Measurements from ENCODE around the gene ASS1. TPM values are rescaled to one million over a fixed set of nuclear protein-coding genes. Genes with fewer than 3 reads are reported as not detected.

ASS1 gene
- total RNA-seq, 1 donor from 2014 or later, result 117 TPM

- no peaks in the 10 kb centered on the region for H3K36me3 Mint-ChIP-seq (ENCODE audit: low read depth, unreplicated experiment)
- no peaks in the 10 kb centered on the region for H3K4me1 Mint-ChIP-seq (ENCODE audit: low read depth, unreplicated experiment)
- Histone ChIP-seq H3K4me1 (ENCODE audit: insufficient read depth, low read length) (no peaks in the 10 kb centered on the region), H3K4me3 (ENCODE audit: insufficient read depth, low read depth, low read length) (no peak overlapping the region), H3K27ac (ENCODE audit: low read depth, low read length) (no peak overlapping the region), H3K4me2 (ENCODE audit: low read length) (no peak overlapping the region), H3K36me3 (ENCODE audit: insufficient read depth, low read length) (no peaks in the 10 kb centered on the region), H2AFZ (ENCODE audit: low read depth, low read length) (no peak overlapping the region), H3K9me3 (ENCODE audit: insufficient read depth, low read depth, low read length) (no peaks in the 10 kb centered on the region), H3K79me2 (ENCODE audit: insufficient read depth, low read length) (no peaks in the 10 kb centered on the region), H4K20me1 (ENCODE audit: insufficient read depth, low read length) (no peaks in the 10 kb centered on the region), H3K9ac (ENCODE audit: low read length) (no peak overlapping the region), H3K27me3 (ENCODE audit: insufficient read depth, low read length) (peaks cover 4% of the 10 kb centered on the region)
- DNase-seq (ENCODE audit: low read depth), result no peak
- H3K27me3 Mint-ChIP-seq (ENCODE audit: low read depth, unreplicated experiment), result peaks cover 40% of the 10 kb centered on the region
- peaks cover 3% of the 10 kb centered on the region for H3K9me3 Mint-ChIP-seq (ENCODE audit: unreplicated experiment)
- TF ChIP-seq EZH2 (IDR thresholded peaks at IDR 0.05; ENCODE audit: insufficient read depth, low read length) (no peak), CTCF (IDR thresholded peaks at IDR 0.05; ENCODE audit: insufficient read depth, low read depth, low read length) (no peak)
- H3K27ac Mint-ChIP-seq (ENCODE audit: unreplicated experiment), result no peak overlapping the region
- H3K4me3 Mint-ChIP-seq (ENCODE audit: unreplicated experiment), result no peak overlapping the region
- FAIRE-seq, result no peak
Measured at GRCh38 chr9:130409246-130409645, 35.5 kb upstream of the ASS1 start.

GRCh38 chr9:130410443-130410842 is 34.3 kb upstream of the ASS1 start:
- Histone ChIP-seq H3K36me3 (ENCODE audit: insufficient read depth, low read length) (no peaks in the 10 kb centered on the region), H3K9me3 (ENCODE audit: insufficient read depth, low read depth, low read length) (no peaks in the 10 kb centered on the region), H3K4me2 (ENCODE audit: low read length) (no peak overlapping the region), H3K4me3 (ENCODE audit: insufficient read depth, low read depth, low read length) (no peak overlapping the region), H3K27me3 (ENCODE audit: insufficient read depth, low read length) (peaks cover 4% of the 10 kb centered on the region), H3K9ac (ENCODE audit: low read length) (no peak overlapping the region), H4K20me1 (ENCODE audit: insufficient read depth, low read length) (no peaks in the 10 kb centered on the region), H3K4me1 (ENCODE audit: insufficient read depth, low read length) (no peaks in the 10 kb centered on the region), H3K27ac (ENCODE audit: low read depth, low read length) (no peak overlapping the region), H3K79me2 (ENCODE audit: insufficient read depth, low read length) (no peaks in the 10 kb centered on the region), H2AFZ (ENCODE audit: low read depth, low read length) (no peak overlapping the region)
- Mint-ChIP-seq H3K4me3 (ENCODE audit: unreplicated experiment) (no peak overlapping the region), H3K9me3 (ENCODE audit: unreplicated experiment) (peaks cover 3% of the 10 kb centered on the region), H3K27me3 (ENCODE audit: low read depth, unreplicated experiment) (peaks cover 38% of the 10 kb centered on the region), H3K27ac (ENCODE audit: unreplicated experiment) (no peak overlapping the region), H3K36me3 (ENCODE audit: low read depth, unreplicated experiment) (no peaks in the 10 kb centered on the region), H3K4me1 (ENCODE audit: low read depth, unreplicated experiment) (no peaks in the 10 kb centered on the region)
- no peak for TF ChIP-seq CTCF (IDR thresholded peaks at IDR 0.05; ENCODE audit: insufficient read depth, low read depth, low read length)
- TF ChIP-seq EZH2 (IDR thresholded peaks at IDR 0.05; ENCODE audit: insufficient read depth, low read length), result no peak
- DNase-seq (ENCODE audit: low read depth) (no peak), FAIRE-seq (no peak)

GRCh38 chr9:130411566-130411915 is 33.2 kb upstream of the ASS1 start:
- Mint-ChIP-seq H3K27me3 (ENCODE audit: low read depth, unreplicated experiment) (peaks cover 42% of the 10 kb centered on the region), H3K9me3 (ENCODE audit: unreplicated experiment) (peaks cover 3% of the 10 kb centered on the region), H3K4me1 (ENCODE audit: low read depth, unreplicated experiment) (no peaks in the 10 kb centered on the region), H3K36me3 (ENCODE audit: low read depth, unreplicated experiment) (no peaks in the 10 kb centered on the region), H3K27ac (ENCODE audit: unreplicated experiment) (no peak overlapping the region), H3K4me3 (ENCODE audit: unreplicated experiment) (no peak overlapping the region)
- Histone ChIP-seq H3K9ac (ENCODE audit: low read length) (no peak overlapping the region), H3K4me2 (ENCODE audit: low read length) (no peak overlapping the region), H2AFZ (ENCODE audit: low read depth, low read length) (no peak overlapping the region), H3K36me3 (ENCODE audit: insufficient read depth, low read length) (no peaks in the 10 kb centered on the region), H3K9me3 (ENCODE audit: insufficient read depth, low read depth, low read length) (no peaks in the 10 kb centered on the region), H3K4me1 (ENCODE audit: insufficient read depth, low read length) (no peaks in the 10 kb centered on the region), H3K27ac (ENCODE audit: low read depth, low read length) (no peak overlapping the region), H3K79me2 (ENCODE audit: insufficient read depth, low read length) (no peaks in the 10 kb centered on the region), H3K4me3 (ENCODE audit: insufficient read depth, low read depth, low read length) (no peak overlapping the region), H4K20me1 (ENCODE audit: insufficient read depth, low read length) (no peaks in the 10 kb centered on the region), H3K27me3 (ENCODE audit: insufficient read depth, low read length) (peaks cover 4% of the 10 kb centered on the region)
- no peak for FAIRE-seq
- TF ChIP-seq EZH2 (IDR thresholded peaks at IDR 0.05; ENCODE audit: insufficient read depth, low read length), result no peak
- no peak for DNase-seq (ENCODE audit: low read depth)

All from astrocyte (in vitro differentiated cells and primary cell).